HG02981 (cell line): ENCODE measurements around the gene ARGLU1.
"Not testable (repeated sequence)": the region's sequence is repeated elsewhere in the genome, so short reads cannot be mapped to it uniquely, and the experiment has no call there.

Experiments
- ATAC-seq: cut with Tn5 transposase; IDR thresholded peaks from one replicate; pipeline ENCODE4 v1.9.1; 2021; ENCODE audit warnings: mild to moderate bottlenecking, moderate library complexity; ENCODE audit not compliant: unreplicated experiment

ARGLU1 gene, protein sequence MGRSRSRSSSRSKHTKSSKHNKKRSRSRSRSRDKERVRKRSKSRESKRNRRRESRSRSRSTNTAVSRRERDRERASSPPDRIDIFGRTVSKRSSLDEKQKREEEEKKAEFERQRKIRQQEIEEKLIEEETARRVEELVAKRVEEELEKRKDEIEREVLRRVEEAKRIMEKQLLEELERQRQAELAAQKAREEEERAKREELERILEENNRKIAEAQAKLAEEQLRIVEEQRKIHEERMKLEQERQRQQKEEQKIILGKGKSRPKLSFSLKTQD

DNA sequence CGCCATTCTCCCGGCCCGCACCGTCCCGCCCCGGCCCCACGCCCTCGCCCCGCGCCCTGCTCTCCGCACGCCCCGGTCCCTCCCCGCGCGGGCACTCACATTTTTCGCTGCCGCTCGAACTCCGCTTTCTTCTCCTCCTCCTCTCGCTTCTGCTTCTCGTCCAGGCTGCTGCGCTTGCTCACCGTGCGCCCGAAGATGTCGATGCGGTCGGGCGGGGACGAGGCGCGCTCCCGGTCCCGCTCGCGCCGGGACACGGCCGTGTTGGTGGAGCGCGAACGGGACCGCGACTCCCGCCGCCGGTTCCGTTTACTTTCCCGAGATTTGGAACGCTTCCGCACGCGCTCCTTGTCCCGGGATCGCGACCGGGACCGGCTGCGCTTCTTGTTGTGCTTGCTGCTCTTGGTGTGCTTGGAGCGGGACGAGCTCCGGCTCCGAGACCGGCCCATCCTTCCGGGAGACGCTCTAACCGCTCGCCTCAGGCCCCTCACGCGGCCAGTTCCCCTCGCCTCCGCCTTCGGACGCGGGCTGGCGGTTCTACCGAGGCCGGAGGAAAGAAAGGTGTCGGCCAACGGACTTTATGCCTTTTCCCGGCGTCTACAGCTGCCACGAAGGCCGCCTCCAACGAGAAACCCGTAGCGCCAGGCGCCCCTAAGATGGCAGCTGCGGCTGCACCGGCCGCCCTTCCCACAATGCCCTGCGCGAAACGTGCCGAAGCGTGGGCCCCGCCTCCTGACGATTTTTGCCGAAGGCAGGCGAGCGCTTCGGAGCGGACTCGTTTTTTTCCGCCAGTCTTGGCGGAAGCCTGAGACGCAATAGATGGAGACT lies at the start of gene ARGLU1:
ARGLU1 (minus strand) TSS at position 664 of the 825 bp plus-strand sequence; CDS start at position 446, 218 bp downstream.
- peak; percentile 69 for ATAC-seq

DNA sequence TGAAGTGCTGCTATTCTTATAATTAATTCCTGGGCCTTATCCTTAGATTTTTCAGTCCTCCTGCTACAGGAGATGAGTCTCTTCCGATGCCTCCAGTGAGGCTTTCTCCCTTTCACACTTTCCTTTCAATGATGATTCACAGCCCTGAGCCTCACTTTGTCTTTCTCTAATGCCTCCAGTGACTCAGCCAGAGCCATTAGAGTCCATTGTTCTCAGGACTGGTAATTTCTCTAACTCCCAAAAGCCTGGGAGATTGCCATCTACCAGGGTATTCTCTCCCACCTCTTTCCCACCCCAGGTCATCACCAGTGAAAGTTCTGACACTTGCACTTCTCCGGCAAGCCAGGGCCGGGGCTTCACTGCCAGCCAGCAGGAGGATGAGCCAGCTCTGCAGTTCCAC lies 49.6 kb upstream of the ARGLU1 start:
- ATAC-seq, result no peak

DNA sequence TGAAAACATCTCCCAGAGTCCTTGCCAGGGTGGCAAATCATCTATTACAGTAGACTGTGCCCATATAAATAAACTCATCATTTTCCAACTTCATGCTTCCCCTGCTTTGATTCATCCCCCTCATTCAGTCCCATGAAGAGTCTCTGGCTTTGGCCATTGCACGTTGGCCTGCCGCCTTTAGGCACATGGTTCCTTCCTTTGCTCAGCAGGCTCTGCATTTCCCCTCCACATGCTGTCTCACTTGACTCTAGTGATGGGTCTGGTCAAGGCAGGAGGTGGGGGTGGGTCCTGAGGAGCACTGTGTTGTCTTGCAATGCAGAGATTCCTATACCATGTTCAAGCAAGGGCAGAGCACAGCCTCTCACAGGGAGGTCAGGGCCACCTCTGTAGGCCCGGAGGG lies 48.8 kb upstream of the ARGLU1 start:
- no peak for ATAC-seq

DNA sequence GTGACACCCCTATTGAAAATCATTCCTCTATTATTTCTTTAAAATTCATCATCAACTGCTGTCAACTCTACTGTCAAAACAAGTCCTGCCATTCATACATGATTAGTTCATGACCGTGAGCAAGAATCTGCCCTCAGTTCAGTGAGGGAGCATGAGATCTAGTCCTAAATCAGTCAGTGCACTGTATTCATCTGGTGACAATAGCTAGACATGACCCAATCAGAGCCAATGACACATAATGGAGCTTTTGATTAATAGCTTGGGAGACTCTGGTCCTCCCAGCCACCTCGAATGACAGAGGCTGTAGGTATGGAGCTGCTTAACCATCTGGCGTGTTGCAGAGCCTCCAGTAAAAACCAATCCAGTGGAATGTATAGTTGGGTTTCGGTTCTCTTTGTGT lies 46.9 kb upstream of the ARGLU1 start:
- ATAC-seq, result no peak

DNA sequence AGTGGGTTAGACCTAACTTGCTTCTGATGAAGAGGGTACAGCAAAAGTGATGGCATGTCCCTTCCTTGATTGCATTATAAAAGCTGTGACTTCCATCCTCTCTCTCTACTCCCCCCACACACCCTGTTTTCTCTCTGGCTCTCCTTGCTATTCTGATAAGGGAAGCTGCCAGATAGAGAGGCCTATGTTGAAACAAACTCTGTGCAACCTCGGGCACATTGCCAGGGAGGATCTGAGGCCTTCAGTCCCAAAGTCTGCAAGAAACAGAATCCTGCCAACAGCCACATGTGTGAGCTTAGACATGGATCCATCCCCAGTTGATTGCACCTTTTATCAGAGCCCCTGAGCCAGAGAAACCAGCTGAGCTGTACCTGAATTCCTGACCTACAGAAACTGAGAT lies 44.8 kb upstream of the ARGLU1 start:
- ATAC-seq, result no peak

DNA sequence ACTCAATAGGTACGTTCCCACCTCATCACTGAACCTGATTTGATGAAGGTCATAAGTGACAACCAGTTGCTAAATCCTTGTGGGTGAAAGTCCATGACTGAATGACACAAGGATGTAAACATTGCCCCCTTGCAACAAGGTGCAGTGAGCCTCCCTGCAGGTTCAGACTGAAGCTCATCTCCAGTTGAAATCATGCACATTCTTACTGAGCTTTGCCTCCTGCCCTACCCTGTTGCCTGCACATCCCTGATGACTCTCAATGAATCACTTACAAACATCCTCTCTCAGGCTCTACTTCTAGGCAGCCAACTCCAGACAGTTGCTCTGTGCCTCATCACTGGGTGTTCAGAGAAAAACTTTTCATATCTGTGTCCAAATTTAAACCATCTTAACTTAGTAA lies 42.5 kb upstream of the ARGLU1 start:
- no peak for ATAC-seq

DNA sequence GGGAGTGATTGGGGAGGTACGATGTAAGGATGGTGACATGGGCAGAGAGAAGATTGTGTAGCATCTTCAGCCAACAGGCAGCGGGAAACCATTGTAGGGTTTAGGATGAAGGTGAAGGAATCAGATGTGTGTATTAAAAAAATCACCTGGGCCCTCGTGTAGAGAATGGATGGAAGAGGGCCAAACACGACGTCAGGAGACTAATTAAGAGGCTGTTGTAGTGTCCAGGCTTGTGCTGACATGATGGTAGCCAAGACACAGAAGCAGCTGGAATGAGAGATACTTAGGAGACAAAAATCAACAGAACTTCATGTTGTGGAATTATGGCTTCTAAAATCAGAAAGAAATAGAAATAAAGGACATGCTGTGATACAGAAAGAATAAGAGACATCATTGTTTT lies 41.2 kb upstream of the ARGLU1 start:
- no peak for ATAC-seq

DNA sequence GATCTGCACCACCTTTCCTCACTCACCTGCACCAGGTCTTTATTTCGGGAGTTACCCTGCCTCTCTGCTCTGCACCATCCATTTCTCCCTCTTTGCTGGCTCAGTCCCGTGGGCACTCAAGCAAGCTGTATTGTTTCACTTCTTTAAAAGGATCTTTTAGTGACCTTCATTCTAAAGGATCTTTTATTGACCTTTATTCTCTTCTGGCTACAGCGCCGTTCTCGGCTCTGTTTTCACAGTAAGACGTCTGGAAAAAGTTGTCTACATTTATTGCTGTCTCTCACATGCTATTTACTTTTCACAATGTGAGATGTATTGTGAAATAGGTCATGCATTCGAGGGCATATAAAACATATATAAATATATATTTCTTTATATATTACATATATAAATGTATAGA lies 35.6 kb upstream of the ARGLU1 start:
- no peak for ATAC-seq

DNA sequence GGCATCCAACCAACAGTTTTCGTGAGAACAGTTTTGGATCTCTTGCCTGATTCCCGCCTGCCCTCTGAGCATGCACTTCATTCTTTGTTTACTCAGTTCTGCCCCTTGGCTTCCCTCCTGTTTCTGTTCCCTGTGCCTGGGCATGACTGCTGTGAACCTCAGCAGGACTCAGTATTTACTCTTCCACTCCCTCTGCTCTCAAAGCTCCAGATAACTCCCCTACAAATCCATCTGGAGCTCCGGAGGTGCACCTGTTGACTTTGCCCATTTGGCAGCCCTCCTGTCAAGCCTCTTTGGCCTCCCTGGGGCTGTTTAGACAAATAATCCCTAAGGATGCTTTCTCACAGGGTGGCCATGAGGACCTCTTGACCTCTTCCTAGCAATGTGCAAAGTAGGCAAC lies 34.2 kb upstream of the ARGLU1 start:
- ATAC-seq, result no peak

DNA sequence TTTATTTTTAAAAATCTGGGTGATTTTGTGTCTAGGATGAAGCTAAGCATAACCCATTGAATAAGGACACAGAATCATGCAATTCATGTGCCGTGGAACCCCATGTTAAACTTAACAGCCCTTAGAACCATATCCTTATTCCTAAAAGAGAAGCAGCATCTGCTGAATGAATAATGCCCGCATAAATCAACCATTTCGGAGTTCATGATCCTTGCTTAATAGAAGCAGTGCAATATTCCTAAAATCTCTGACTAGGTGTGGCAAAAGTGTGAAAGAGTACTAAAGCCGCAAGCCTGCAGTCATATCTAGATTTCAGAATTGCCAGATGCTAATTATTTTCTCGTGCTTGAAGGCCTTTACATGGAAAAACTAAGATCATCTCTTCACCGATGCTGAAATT lies 33.6 kb upstream of the ARGLU1 start:
- no peak for ATAC-seq

DNA sequence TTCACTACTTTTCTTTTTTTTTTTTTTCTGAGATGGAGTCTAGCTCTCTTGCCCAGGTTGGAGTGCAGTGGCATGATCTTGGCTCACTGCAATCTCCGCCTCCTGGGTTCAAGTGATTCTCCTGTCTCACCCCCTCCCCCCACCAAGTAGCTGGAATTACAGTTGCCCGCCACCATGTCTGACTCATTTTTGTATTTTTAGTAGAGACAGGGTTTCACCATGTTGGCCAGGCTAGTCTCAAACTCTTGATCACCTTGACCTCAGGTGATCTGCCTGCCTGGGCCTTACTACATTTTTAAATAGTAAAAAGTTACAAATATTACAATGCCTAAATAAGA lies 32.8 kb upstream of the ARGLU1 start:
- ATAC-seq, result not testable (repeated sequence)

DNA sequence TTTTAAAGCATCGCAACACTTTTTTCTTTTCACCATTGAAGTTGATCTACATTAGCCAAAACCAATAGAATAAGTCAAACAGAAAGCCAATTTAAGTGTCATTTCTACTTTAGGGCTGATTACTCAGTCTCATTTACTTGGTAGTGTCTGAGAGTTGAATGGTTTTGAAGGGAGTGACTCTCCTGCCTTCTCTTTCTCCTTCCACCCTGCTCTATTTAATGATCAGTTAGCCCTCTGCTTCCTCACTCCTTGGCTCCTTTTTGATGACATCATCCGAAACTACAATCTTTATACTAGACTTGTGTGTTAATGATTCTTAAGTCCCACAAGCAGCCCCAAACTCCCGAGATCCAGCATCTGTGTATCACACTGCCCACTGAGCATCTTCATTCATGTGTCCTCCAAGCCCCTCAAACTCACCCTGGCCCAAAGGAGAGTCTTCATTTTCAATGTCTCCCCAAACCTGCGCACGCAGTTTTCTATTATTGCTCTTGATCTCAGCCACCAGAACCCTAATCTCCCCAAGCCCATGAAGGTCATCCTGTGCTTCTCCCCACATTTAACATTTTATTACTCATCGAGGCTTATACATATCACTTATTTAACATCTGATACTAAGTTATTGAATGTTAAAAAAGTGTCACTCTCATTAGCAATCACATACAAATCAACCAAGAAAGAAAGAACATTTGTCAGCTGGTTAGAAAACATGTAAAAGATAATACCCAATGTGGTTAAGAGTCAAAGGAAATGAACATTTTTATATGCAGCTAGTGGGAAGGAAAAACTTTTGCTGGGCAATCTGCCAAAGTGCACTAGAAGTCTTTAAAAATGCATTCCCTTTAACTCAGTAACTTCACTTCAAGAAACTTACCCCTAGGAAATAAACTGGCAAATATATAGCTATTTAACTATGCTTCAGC lies 32.2 kb upstream of the ARGLU1 start:
- no peak for ATAC-seq

DNA sequence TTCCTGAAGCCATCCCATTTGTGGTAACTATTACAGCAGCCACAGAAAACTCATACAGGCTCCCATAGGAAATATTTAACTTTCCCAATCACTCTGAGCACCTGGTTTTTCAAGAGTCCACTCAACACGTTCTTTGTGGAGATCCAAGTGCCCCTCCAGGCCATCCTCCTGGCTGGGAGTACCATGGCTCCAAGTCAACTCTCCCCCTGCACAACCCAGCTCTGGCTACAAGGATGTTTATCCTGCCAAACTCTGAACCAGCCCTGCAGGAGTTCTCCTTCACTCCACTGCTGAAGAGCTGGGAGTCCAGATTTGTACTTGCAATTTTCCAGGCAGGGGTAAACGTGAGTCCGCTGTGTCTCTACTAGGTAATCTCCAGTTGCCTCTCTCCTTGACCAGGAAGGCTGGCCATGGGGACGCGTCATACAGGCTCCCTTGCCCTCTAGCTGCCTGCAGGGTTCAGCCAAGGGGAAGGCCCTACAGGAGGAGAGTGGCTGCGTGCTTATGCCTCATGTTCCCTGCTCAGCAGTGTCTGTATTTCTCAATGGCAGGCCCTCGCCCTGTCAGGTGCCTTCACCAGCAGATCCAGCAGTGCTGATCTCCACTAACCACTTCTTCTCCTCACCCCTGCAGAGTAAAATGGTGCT lies 29.9 kb upstream of the ARGLU1 start:
- ATAC-seq, result no peak

DNA sequence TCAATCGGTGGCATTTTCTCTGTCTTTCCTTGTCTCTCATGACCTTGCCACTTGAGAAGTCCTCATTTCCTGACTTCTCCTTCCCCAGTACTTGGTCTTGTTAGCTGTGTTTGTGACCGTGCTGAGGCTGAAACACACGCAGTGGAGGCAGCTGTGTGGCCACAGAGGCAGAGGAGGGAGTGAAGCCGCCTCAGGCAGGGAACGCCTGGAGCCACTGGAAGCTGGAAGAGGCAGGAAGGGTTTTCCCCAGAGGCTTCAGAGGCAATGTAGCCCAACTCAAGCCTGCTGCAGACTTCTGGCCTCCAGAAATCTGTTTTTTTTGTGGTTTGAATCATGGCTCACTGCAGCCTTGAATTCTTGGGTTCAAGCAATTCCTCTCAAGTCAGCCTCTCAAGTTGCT lies 29.2 kb upstream of the ARGLU1 start:
- ATAC-seq, result no peak

DNA sequence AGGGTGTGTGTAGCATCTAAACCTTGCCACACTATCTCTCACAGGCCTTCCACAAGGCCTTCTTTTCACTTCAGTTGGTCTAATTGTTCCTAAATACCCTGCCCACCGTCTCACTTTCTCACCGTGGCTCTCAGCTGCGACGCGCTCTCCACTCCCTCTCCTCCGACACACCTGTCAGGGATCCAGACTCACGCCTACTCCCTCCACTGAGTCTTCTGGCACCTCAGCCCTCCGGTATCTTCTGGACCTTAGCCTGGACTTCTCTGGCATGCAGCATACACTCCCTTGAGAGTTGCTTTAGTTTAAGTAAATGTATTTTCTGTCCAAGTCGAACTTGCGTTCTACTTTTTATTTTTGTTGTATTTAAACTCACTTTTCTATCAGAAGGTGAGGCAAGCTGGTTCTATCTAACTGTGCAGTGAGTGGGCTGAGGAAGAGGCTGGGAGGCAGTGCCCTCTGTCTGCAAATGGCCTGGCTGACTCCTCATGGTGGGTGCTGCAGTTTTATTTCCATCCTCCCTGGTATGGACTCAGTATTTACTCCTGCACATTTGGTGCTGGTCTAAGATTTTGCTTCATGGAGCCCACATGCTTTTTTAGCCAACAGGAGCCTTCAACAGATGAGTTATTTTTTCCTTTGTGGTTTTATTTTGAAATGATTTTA lies 28.5 kb upstream of the ARGLU1 start:
- no peak for ATAC-seq

DNA sequence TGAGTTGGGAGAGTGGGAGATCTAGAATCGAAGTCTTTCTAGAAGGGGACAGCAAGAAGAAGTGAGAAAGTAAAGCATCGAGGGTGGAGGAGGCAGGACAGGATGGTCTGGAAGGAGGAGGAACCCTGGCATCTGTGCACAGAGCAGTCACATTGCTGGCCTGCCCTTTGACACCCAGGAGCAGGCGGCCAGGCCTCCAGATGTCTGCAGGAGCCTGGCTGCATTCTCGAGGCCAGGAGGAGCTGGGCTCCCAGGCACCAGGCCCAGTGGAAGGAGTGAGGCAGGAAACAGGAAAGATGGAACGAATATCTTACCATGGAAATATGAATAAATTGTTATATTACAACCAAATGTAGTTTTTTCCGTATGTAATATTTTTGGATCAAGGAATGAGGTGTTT lies 27.7 kb upstream of the ARGLU1 start:
- no peak for ATAC-seq

DNA sequence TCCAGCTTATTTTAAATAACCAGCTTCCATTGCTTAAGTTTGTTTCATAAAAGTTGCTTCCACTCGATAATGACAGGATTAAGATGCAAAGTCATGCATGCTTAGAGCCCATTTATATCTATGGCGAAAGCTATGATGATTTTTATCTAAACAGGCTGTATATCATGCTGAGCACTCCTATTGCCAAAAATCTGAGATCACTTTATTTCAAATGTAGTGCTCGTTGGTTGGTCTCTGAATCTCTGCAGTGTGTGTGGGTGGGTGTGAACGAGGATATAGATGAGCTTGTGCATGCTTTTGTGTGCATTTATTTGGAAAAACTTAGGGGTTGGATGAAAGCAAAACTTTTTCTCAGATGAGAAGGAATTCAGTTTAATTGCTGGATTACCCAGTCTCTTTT lies 27.0 kb upstream of the ARGLU1 start:
- ATAC-seq, result no peak

DNA sequence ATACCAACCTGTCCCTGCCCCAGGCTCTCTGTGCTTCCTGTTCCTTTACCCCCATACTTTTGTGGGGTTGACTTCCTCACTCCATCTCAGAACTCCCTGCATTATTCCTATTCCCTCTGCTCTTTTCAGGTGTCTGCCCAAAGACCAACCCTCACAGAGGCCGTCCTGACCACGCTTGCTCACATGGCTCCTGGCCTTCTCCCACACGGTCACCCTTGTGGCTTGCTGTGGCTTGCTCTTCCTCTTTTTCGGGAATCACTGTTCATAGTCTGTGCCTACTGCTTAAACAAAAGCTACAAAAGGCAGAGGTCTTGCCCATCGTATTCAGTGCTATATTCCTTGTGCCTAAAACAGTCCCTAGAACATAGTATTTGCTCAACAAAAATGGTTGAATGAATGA lies 25.2 kb upstream of the ARGLU1 start:
- no peak for ATAC-seq

DNA sequence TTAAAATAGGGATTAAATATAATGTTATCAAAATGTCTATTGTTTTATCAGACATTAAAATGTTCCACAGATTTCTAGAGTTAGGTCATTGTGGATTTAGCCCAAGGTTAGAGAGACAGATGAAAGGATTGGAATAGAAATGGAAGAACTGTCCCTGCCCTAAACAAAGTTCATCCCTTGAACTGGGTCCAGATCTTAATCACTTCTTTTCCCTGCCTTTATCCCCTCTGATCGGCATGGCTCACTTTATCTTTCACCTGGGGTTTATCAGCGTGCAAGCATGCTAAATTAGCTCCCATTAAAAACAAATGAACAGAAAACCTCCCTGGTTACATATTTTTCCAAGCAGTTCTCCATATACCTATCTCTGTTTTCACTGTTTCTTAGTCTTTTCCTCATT lies 23.4 kb upstream of the ARGLU1 start:
- ATAC-seq, result no peak

DNA sequence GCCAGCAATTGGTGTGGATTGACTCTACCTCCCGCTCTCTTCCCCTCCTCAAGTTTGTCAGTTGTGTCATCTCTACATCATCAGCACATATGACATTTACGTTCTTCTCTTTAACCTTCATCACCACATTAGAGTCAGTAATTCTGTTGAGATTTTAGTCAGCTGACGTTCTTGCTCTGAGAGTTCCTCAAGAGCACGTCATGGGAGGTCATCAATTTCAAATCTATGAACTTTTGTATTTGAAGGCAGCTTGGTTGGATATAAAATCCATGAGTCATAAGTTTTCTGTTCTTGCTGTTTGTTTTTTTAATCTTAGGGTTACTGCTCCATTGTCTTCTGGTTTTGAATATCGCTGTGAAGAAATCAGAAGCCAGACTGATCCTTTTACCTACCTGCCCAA lies 21.8 kb upstream of the ARGLU1 start:
- ATAC-seq, result no peak

DNA sequence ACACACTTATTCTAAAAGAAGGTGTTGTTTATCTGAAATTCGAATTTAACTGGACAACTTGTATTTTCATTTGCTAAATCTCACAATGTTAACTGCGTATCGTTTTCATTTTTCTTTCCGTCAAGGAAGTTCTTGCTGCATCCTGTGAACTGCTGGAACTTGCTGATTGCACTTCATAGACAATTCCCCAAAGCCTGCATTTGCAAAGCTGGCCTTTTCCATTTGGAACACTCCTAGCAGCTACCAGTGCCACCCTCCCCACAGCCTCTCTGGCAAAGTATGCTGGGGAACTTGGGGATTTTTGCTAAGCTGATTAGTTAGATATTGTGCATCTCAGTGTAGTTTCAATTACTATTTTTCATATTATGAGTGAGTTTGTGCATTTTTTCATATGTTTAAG lies 20.4 kb upstream of the ARGLU1 start:
- ATAC-seq, result no peak
